ENCODE measurements around the gene HOMER2. TPM values are rescaled to one million over a fixed set of nuclear protein-coding genes. Genes with fewer than 3 reads are reported as not detected.
"Not testable (repeated sequence)": the region's sequence is repeated elsewhere in the genome, so short reads cannot be mapped to it uniquely, and the experiment has no call there.

The HOMER2 gene
- total RNA-seq, 1 donor from 2014 or later: 18.2 TPM

DNA sequence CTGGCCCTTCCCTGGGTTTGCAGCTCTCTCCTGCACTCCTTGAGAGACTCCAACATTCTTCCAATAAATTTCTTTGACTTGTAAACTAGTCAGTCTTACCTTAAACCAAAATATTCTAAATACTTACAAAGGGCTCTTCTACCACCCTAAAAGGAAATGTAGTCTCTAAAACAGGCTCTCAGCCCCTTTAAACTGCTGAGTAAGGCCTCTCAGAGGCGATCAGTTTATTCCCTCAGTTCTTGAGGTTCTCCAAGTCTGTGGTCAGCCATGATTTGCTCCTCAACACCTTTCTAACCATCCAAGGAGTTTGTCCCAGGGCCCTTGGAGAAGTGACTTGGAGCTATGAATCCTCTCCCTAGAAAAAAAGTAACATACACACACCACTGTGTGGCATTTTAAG is 78.3 kb downstream of the HOMER2 start:
- no peak for DNase-seq (ENCODE audit: extremely low spot score in 2 of 2)
- Histone ChIP-seq H3K27ac (no peak overlapping the region), H3K4me3 (no peak overlapping the region), H3K4me1 (no peaks in the 10 kb centered on the region), H3K36me3 (no peaks in the 10 kb centered on the region), H3K27me3 (no peaks in the 10 kb centered on the region), H3K9me3 (no peaks in the 10 kb centered on the region)
- no peak for TF ChIP-seq POLR2A (IDR thresholded peaks at IDR 0.05)
- no peak for TF ChIP-seq CTCF (IDR thresholded peaks at IDR 0.05)
- TF ChIP-seq POLR2AphosphoS5 (IDR thresholded peaks at IDR 0.05; ENCODE audit: insufficient read depth in 1 of 2, low read depth in 1 of 2): no peak
- intact Hi-C loops (cut with DNase I): no loop called here

- no peaks in the 10 kb centered on the region for H3K27me3 ChIP-seq
- H3K9me3 ChIP-seq: no peaks in the 10 kb centered on the region
- H3K27ac ChIP-seq: no peak overlapping the region
- no peak for TF ChIP-seq POLR2A (IDR thresholded peaks at IDR 0.05)
- TF ChIP-seq CTCF (IDR thresholded peaks at IDR 0.05): no peak
- no peak for TF ChIP-seq POLR2AphosphoS5 (IDR thresholded peaks at IDR 0.05; ENCODE audit: insufficient read depth in 1 of 2, low read depth in 1 of 2)
- H3K36me3 ChIP-seq: no peaks in the 10 kb centered on the region
- intact Hi-C loops (cut with DNase I): no loop called here
- no peak overlapping the region for H3K4me3 ChIP-seq
- no peak for DNase-seq (ENCODE audit: extremely low spot score in 2 of 2)
- H3K4me1 ChIP-seq: no peaks in the 10 kb centered on the region
These were observed 79.4 kb downstream of the HOMER2 start for GRCh38 chr15:82873000-82873680.

DNA sequence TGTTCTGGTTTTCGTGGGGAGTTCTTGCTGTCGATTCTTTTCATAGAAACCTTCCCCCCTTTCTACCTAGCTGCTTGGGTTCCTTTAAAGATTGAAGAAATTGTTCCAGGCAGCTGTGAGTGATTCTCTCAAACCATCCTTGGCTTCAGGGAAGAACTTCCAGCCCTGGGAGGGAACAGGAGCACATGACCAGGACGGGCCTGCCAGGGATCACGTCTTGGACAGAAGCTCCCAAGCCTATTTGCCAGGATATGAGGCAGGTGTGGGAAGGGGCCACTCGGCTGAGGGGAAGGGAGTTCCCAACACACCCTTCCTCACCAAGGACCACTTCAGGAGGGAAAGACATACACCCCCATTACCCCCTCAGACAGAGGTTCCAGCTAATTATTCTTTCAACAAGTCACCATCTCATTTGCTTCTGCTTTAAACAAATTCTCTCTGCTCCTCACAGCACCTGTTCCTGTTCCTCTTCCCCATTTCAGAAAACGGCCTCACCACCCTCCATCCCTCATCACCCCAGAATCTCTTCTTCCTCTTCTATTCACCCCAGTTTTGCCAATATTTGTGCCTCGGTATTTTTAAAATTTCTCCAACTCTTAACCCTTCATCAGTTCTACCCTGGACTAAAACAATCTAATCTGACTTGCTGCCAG is 80.6 kb downstream of the HOMER2 start:
- DNase-seq (ENCODE audit: extremely low spot score in 2 of 2): no peak
- no peaks in the 10 kb centered on the region for H3K9me3 ChIP-seq
- intact Hi-C loops (cut with DNase I): no loop called here
- H3K27ac ChIP-seq: no peak overlapping the region
- H3K4me1 ChIP-seq: no peaks in the 10 kb centered on the region
- H3K36me3 ChIP-seq: no peaks in the 10 kb centered on the region
- H3K27me3 ChIP-seq: no peaks in the 10 kb centered on the region
- H3K4me3 ChIP-seq: no peak overlapping the region
- no peak for TF ChIP-seq CTCF (IDR thresholded peaks at IDR 0.05)
- no peak for TF ChIP-seq POLR2A (IDR thresholded peaks at IDR 0.05)
- TF ChIP-seq POLR2AphosphoS5 (IDR thresholded peaks at IDR 0.05; ENCODE audit: insufficient read depth in 1 of 2, low read depth in 1 of 2): no peak

GRCh38 chr15:82871358-82871757 is 81.2 kb downstream of the HOMER2 start:
- DNase-seq (ENCODE audit: extremely low spot score in 2 of 2): no peak
- Histone ChIP-seq H3K4me1 (no peaks in the 10 kb centered on the region), H3K9me3 (no peaks in the 10 kb centered on the region), H3K36me3 (no peaks in the 10 kb centered on the region), H3K27me3 (no peaks in the 10 kb centered on the region), H3K27ac (no peak overlapping the region), H3K4me3 (no peak overlapping the region)
- intact Hi-C loops (cut with DNase I): no loop called here
- no peak for TF ChIP-seq POLR2A (IDR thresholded peaks at IDR 0.05)
- no peak for TF ChIP-seq POLR2AphosphoS5 (IDR thresholded peaks at IDR 0.05; ENCODE audit: insufficient read depth in 1 of 2, low read depth in 1 of 2)
- no peak for TF ChIP-seq CTCF (IDR thresholded peaks at IDR 0.05)

DNA sequence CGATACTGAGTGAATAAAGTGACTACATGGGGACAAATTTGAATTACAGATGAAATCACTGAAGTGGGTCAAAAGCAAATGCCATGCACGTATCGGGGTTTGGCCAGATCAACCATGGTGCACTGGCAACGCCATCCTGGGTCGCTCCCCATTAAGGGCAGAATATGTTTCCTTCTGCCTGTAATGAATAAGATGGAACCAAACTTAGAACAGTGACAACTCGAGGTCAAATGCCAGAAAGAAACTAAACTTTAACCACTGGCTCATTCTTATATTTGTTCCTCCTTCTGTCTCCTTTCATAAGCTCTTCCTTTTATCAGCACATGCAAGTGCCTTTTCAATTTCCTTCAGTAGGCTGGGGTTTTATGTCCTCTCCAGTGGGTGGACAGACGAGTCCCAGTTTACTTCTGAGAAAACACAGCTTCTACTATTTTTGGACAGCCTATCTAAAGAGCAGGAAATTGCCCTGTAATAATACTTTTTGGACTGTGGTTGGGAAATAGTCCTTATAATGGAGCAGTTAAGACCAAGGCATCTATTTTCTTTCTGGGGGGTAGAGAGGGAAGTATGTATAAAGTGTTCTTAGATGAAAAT is 81.7 kb downstream of the HOMER2 start:
- H3K36me3 ChIP-seq: no peaks in the 10 kb centered on the region
- H3K4me3 ChIP-seq: no peak overlapping the region
- H3K27ac ChIP-seq: no peak overlapping the region
- no peaks in the 10 kb centered on the region for H3K4me1 ChIP-seq
- TF ChIP-seq POLR2A (IDR thresholded peaks at IDR 0.05): no peak
- TF ChIP-seq CTCF (IDR thresholded peaks at IDR 0.05): no peak
- no peak for TF ChIP-seq POLR2AphosphoS5 (IDR thresholded peaks at IDR 0.05; ENCODE audit: insufficient read depth in 1 of 2, low read depth in 1 of 2)
- no peaks in the 10 kb centered on the region for H3K9me3 ChIP-seq
- no peak for DNase-seq (ENCODE audit: extremely low spot score in 2 of 2)
- no peaks in the 10 kb centered on the region for H3K27me3 ChIP-seq
- intact Hi-C loops (cut with DNase I): no loop called here

GRCh38 chr15:82865981-82866380 is 86.5 kb downstream of the HOMER2 start:
- H3K27me3 ChIP-seq; H3K36me3 ChIP-seq; H3K4me1 ChIP-seq; H3K9me3 ChIP-seq; intact Hi-C loops (cut with DNase I); H3K27ac ChIP-seq; DNase-seq (ENCODE audit: extremely low spot score in 2 of 2); H3K4me3 ChIP-seq: not testable (repeated sequence)

- H3K4me1 ChIP-seq; H3K27ac ChIP-seq; H3K4me3 ChIP-seq; H3K27me3 ChIP-seq; DNase-seq (ENCODE audit: extremely low spot score in 2 of 2); H3K36me3 ChIP-seq; intact Hi-C loops (cut with DNase I); H3K9me3 ChIP-seq: not testable (repeated sequence)
These were observed 86.9 kb downstream of the HOMER2 start for GRCh38 chr15:82865581-82865980.

All from vagina (tissue), 2 donors.